Kidney epithelial cell (primary cell): Measurements from ENCODE around the gene IL27RA. TPM values are rescaled to one million over a fixed set of nuclear protein-coding genes. Genes with fewer than 3 reads are reported as not detected.

Experiments
- DNase-seq: peaks from one replicate; pipeline ENCODE4 v3.0.0-alpha.2; 2010; ENCODE audit warnings: low read depth
- H3K27me3 ChIP-seq: 2 replicates; pipeline ENCODE4 v1.6.0; 2011; ENCODE audit warnings: low read length; ENCODE audit not compliant: control insufficient read depth, insufficient read depth
- H3K36me3 ChIP-seq: 2 replicates; pipeline ENCODE4 v1.5.1; 2011; ENCODE audit warnings: low read length; ENCODE audit not compliant: control insufficient read depth, insufficient read depth
- H3K4me3 ChIP-seq: 2 replicates; pipeline ENCODE4 v1.5.1; 2011; ENCODE audit warnings: low read depth, mild to moderate bottlenecking, control low read depth, low read length
- total RNA-seq: library from RNA; depleted of rRNA; stranded (reverse); fragments of >200 nt; gene quantifications from 2 replicates; pipeline ENCODE4 v1.2.3, GENCODE V29; 2015
- TF ChIP-seq, protein P1 (sequence below): IDR thresholded peaks from 2 replicates; pipeline ENCODE4 v1.5.1; 2011; ENCODE audit warnings: mild to moderate bottlenecking, moderate library complexity, low read length, control low read depth, inconsistent platforms; ENCODE audit not compliant: insufficient read depth, poor library complexity, severe bottlenecking

Gene IL27RA
- total RNA-seq, 1 donor from 2014 or later, result 4.1 TPM

DNA sequence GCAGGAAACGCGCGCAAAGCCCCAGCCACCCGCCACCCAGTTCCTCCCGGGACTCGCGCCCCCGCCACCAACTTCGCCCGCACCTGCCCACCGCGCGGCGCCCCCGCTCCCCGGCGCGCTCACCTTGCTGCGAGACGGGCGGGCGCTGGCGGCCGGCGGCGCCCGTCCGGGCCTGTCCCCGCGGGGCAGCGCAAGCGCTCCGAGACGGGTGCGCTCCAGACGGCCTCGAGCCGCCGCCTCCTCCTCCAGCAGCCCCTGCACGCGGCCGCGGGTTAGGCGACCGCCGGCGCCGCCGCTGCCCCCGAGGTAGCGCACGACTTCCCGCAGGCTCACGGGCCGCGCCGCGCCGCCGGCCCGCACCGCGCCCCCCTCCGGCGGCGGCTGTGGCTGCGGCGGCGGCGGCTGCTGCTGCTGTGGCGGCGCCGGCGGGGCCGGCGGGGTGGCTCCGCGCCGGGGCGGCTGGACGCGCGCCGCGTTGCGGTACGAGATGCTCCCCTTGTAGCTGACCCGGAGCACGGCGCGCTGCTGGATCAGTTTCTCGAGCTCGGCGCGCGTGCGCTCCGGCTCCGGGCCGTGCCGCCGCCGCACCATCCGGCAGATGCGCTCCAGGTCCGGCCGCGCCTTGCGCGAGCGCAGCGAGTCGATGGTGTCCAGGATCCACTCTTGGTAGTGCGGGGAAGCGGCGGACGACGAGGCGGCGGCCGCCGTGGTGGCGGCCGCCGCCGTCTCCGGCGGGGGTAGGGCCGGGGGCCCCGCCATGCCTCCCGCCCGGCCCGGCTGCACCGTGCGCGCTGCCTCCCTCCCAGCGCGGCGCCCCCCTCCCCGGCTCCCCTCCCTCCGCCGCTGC, 58.3 kb downstream of the IL27RA start:
- no peak for DNase-seq
- no peaks in the 10 kb centered on the region for H3K36me3 ChIP-seq
- H3K4me3 ChIP-seq, result peak overlapping the region; percentile 67
- TF ChIP-seq, protein P1, sequence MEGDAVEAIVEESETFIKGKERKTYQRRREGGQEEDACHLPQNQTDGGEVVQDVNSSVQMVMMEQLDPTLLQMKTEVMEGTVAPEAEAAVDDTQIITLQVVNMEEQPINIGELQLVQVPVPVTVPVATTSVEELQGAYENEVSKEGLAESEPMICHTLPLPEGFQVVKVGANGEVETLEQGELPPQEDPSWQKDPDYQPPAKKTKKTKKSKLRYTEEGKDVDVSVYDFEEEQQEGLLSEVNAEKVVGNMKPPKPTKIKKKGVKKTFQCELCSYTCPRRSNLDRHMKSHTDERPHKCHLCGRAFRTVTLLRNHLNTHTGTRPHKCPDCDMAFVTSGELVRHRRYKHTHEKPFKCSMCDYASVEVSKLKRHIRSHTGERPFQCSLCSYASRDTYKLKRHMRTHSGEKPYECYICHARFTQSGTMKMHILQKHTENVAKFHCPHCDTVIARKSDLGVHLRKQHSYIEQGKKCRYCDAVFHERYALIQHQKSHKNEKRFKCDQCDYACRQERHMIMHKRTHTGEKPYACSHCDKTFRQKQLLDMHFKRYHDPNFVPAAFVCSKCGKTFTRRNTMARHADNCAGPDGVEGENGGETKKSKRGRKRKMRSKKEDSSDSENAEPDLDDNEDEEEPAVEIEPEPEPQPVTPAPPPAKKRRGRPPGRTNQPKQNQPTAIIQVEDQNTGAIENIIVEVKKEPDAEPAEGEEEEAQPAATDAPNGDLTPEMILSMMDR, result no peak
- H3K27me3 ChIP-seq, result no peaks in the 10 kb centered on the region

GRCh38 chr19:14090509-14091080, 59.0 kb downstream of the IL27RA start, which contains the start of gene SAMD1:
Gene SAMD1, minus strand, starts transcription at chr19:14090751.
- TF ChIP-seq, protein P1, result no peak
- Histone ChIP-seq H3K4me3 (peak within 1 kb of the TSS; percentile 67), H3K27me3 (no peaks in the 10 kb centered on the region), H3K36me3 (no peaks in the 10 kb centered on the region)
- DNase-seq, result no peak

GRCh38 chr19:14091081-14091812, 59.7 kb downstream of the IL27RA start:
- H3K27me3 ChIP-seq, result no peaks in the 10 kb centered on the region
- TF ChIP-seq, protein P1, result peak; percentile 16
- DNase-seq, result no peak
- no peaks in the 10 kb centered on the region for H3K36me3 ChIP-seq
- H3K4me3 ChIP-seq, result peak overlapping the region; percentile 67

GRCh38 chr19:14091813-14092462, 60.4 kb downstream of the IL27RA start:
- Histone ChIP-seq H3K36me3 (no peaks in the 10 kb centered on the region), H3K27me3 (no peaks in the 10 kb centered on the region), H3K4me3 (peak overlapping the region; percentile 67)
- no peak for DNase-seq
- TF ChIP-seq, protein P1, result no peak

GRCh38 chr19:14093117-14093823, 61.7 kb downstream of the IL27RA start:
- TF ChIP-seq, protein P1, result no peak
- H3K36me3 ChIP-seq, result no peaks in the 10 kb centered on the region
- no peak overlapping the region for H3K4me3 ChIP-seq
- H3K27me3 ChIP-seq, result no peaks in the 10 kb centered on the region
- DNase-seq, result no peak
